SK-N-SH (cell line): ENCODE data around the gene NRF1. TPM values are rescaled to one million over a fixed set of nuclear protein-coding genes. Genes with fewer than 3 reads are reported as not detected.

Experiments
- CTCF ChIA-PET: fragments of 300-600, 350-600 bp; formaldehyde crosslinking; extraction: SDS; loops from one replicate; lab custom pipeline; 2021; lab: Yijun Ruan, JAX
- POLR2A ChIA-PET: fragments of 350-600 bp; sonication (Branson Sonifier 250); formaldehyde crosslinking; extraction: SDS; loops from one replicate; lab custom pipeline; 2020; ENCODE audit warnings: antibody characterized with exemption, inconsistent platforms; lab: Yijun Ruan, JAX
- DNase-seq: peaks from one replicate; pipeline ENCODE4 v3.0.0; 2012
- H2AFZ ChIP-seq: fragments of 200-600 bp; sonication (generic); 2 replicates; pipeline ENCODE4 v1.8.1; 2016; ENCODE audit warnings: antibody characterized with exemption, mild to moderate bottlenecking, low read depth
- H3F3A ChIP-seq: fragments of 200-600 bp; sonication (generic); replicated peaks from 2 replicates; pipeline ENCODE3; 2016; ENCODE audit warnings: antibody characterized with exemption, mild to moderate bottlenecking; ENCODE audit not compliant: insufficient read depth
- H3K27ac ChIP-seq, 2 experiments: fragments of 200-500 bp in 1 of 2; fragments of 200-600 bp in 1 of 2; sonication (Bioruptor generic) in 1 of 2; sonication (generic), shearing (Covaris generic) in 1 of 2; 2 replicates each; pipeline versions ENCODE4 v1.5.1 to v1.6.1; 2014 to 2016; ENCODE audit warnings: low read depth in 2 of 2, inconsistent platforms in 1 of 2, low read length in 1 of 2, mild to moderate bottlenecking in 1 of 2, mixed read lengths in 1 of 2
- H3K27me3 ChIP-seq: fragments of 200-600 bp; sonication (generic), shearing (Covaris generic); 2 replicates; pipeline ENCODE4 v1.6.1; 2016; ENCODE audit warnings: mixed run types; ENCODE audit not compliant: insufficient read depth
- H3K36me3 ChIP-seq, 2 experiments: fragments of 200-500 bp in 1 of 2; fragments of 200-600 bp in 1 of 2; sonication (Bioruptor generic) in 1 of 2; sonication (generic) in 1 of 2; replicated peaks in 1 of 2; 2 replicates each; pipeline versions ENCODE3 to v1.5.1; 2014 to 2016; ENCODE audit warnings: low read length in 1 of 2, mild to moderate bottlenecking in 1 of 2; ENCODE audit not compliant: insufficient read depth in 2 of 2, control insufficient read depth in 1 of 2
- H3K4me1 ChIP-seq, 2 experiments: fragments of 200-500 bp in 1 of 2; fragments of 200-600 bp in 1 of 2; sonication (Bioruptor generic) in 1 of 2; sonication (generic), shearing (Covaris generic) in 1 of 2; 2 replicates each; pipeline versions ENCODE4 v1.5.1 to v1.6.1; 2014 to 2016; ENCODE audit warnings: low read depth in 1 of 2, low read length in 1 of 2, mixed run types in 1 of 2; ENCODE audit not compliant: insufficient read depth in 2 of 2, control insufficient read depth in 1 of 2
- H3K4me2 ChIP-seq: fragments of 200-600 bp; sonication (generic), shearing (Covaris generic); 2 replicates; pipeline ENCODE4 v1.6.1; 2017; ENCODE audit warnings: mixed run types
- H3K4me3 ChIP-seq, 2 experiments: fragments of 200-500 bp in 1 of 2; fragments of 200-600 bp in 1 of 2; sonication (Bioruptor generic) in 1 of 2; sonication (generic), shearing (Covaris generic) in 1 of 2; 2 replicates each; pipeline versions ENCODE4 v1.5.1 to v1.8.1; 2014 to 2016; ENCODE audit warnings: low read depth in 2 of 2, inconsistent platforms in 1 of 2, low read length in 1 of 2, mild to moderate bottlenecking in 1 of 2, mixed read lengths in 1 of 2, moderate library complexity in 1 of 2
- H3K79me2 ChIP-seq: fragments of 200-600 bp; sonication (generic); 2 replicates; pipeline ENCODE4 v1.8.1; 2017; ENCODE audit warnings: mild to moderate bottlenecking; ENCODE audit not compliant: insufficient read depth
- H3K9ac ChIP-seq: fragments of 200-600 bp; sonication (generic); 2 replicates; pipeline ENCODE4 v1.6.1; 2017; ENCODE audit warnings: mixed run types
- H3K9me2 ChIP-seq: fragments of 200-600 bp; sonication (generic); 2 replicates; pipeline ENCODE4 v1.6.1; 2017; ENCODE audit warnings: mixed run types
- H3K9me3 ChIP-seq: fragments of 200-600 bp; sonication (generic); 2 replicates; pipeline ENCODE4 v1.6.1; 2017; ENCODE audit warnings: mixed run types, mild to moderate bottlenecking, moderate library complexity
- H4K20me1 ChIP-seq: fragments of 200-600 bp; sonication (generic); 2 replicates; pipeline ENCODE4 v1.6.1; 2017; ENCODE audit warnings: mild to moderate bottlenecking, mixed run types; ENCODE audit not compliant: insufficient read depth
- ELF1 ChIP-seq: IDR thresholded peaks from 2 replicates; pipeline ENCODE4 v1.4.0; 2012
- EP300 ChIP-seq, 2 experiments: IDR thresholded peaks; 2 replicates each; pipeline versions ENCODE4 v1.4.0 to v1.6.1; 2012; ENCODE audit warnings: borderline replicate concordance in 1 of 2, low read depth in 1 of 2, low read length in 1 of 2
- FOSL2 ChIP-seq: IDR thresholded peaks from 2 replicates; pipeline ENCODE4 v1.4.0; 2012; ENCODE audit warnings: low read depth, mild to moderate bottlenecking, moderate library complexity, borderline replicate concordance
- FOXJ3 ChIP-seq: sonication (generic); formaldehyde crosslinking; IDR thresholded peaks from 2 replicates; pipeline ENCODE4 v1.5.1; 2020; ENCODE audit warnings: mild to moderate bottlenecking, missing genetic modification reagents
- FOXM1 ChIP-seq: IDR thresholded peaks from 2 replicates; pipeline ENCODE4 v1.4.0; 2012; ENCODE audit warnings: low read depth, mild to moderate bottlenecking
- GABPA ChIP-seq: IDR thresholded peaks from 2 replicates; pipeline ENCODE4 v1.4.0; 2012; ENCODE audit warnings: low read depth, mild to moderate bottlenecking
- GATA2 ChIP-seq: sonication (generic); formaldehyde crosslinking; IDR thresholded peaks from 2 replicates; pipeline ENCODE4 v1.5.0; 2020; ENCODE audit warnings: mild to moderate bottlenecking, missing genetic modification reagents
- MEF2A ChIP-seq: IDR thresholded peaks from 2 replicates; pipeline ENCODE4 v1.4.0; 2012; ENCODE audit warnings: low read depth, borderline replicate concordance
- NFIC ChIP-seq: IDR thresholded peaks from 2 replicates; pipeline ENCODE4 v1.4.0; 2012; ENCODE audit warnings: borderline replicate concordance
- NRF1 ChIP-seq: IDR thresholded peaks from 2 replicates; pipeline ENCODE4 v1.6.1; 2012; ENCODE audit warnings: low read depth, mild to moderate bottlenecking, low read length
- POLR2AphosphoS5 ChIP-seq: IDR thresholded peaks from 2 replicates; pipeline ENCODE4 v1.6.1; 2012; ENCODE audit warnings: low read depth, low read length
- RXRA ChIP-seq: IDR thresholded peaks from 2 replicates; pipeline ENCODE4 v1.4.0; 2012; ENCODE audit warnings: low read depth, mild to moderate bottlenecking, borderline replicate concordance
- SMC3 ChIP-seq: IDR thresholded peaks from 2 replicates; pipeline ENCODE4 v1.6.1; 2012; ENCODE audit warnings: low read depth, low read length, improper control_type of control experiment
- TAF1 ChIP-seq: IDR thresholded peaks from 2 replicates; pipeline ENCODE4 v1.6.1; 2012; ENCODE audit warnings: low read depth, mild to moderate bottlenecking, low read length, moderate library complexity, borderline replicate concordance
- YY1 ChIP-seq: IDR thresholded peaks from 2 replicates; pipeline ENCODE4 v1.4.0; 2012; ENCODE audit warnings: low read depth, mild to moderate bottlenecking
- WGBS: methylation state at CpG from one replicate; pipeline ENCODE4 v1.1.6; 2017; ENCODE audit warnings: low lambda C conversion rate; 5-methylcytosine and 5-hydroxymethylcytosine counted together
- polyA plus RNA-seq, 3 experiments: library from polyadenylated mRNA; depleted of rRNA; stranded (reverse); fragments of >200 nt; gene quantifications; 2 replicates each; pipeline ENCODE4 v1.2.3, GENCODE V29; 2012
- TF ChIP-seq, protein P1 (sequence below): IDR thresholded peaks from 2 replicates; pipeline ENCODE4 v1.6.1; 2012; ENCODE audit warnings: mild to moderate bottlenecking, low read depth, low read length, moderate library complexity
- TF ChIP-seq, protein P2 (sequence below): IDR thresholded peaks from 2 replicates; pipeline ENCODE4 v1.4.0; 2012; ENCODE audit warnings: low read depth, borderline replicate concordance
- TF ChIP-seq, protein P3 (sequence below): fragments of 150-350 bp; IDR thresholded peaks from 2 replicates; pipeline ENCODE4 v1.6.1; 2017; ENCODE audit warnings: antibody characterized with exemption, low read length, low read depth, borderline replicate concordance
- TF ChIP-seq, protein P4 (sequence below): IDR thresholded peaks from 2 replicates; pipeline ENCODE4 v1.4.0; 2012; ENCODE audit warnings: low read depth
- TF ChIP-seq, protein P5 (sequence below): IDR thresholded peaks from 2 replicates; pipeline ENCODE4; 2012

The NRF1 gene
- polyA plus RNA-seq, 1 of the 3 experiments (the other 2 are of a cell fraction), result 10.9 TPM

DNA sequence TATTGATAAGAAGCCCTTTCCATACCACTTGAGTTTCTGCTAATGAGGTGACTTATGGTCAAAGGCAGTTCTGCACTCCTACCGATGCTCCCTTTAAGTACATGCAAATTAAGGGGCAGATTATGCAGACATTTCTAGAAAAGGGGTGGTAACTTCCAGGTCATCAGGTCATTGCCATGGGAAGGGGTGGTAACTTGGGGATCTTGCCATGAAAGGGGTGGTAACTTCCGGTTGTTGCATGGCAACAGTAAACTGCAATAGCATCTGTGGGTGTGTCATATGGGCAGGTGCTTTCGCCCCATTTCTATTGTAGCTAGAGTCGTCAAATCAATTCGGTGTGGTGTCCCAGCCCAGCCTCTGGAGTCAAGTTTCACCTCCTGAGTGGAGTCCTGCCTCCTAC, 190.4 kb downstream of the NRF1 start:
- CTCF ChIA-PET, result interaction anchor here (1.1 to 8.2 kb wide), 2 partner anchors 23 to 209 kb away, joined by 3 to 57 read pairs; no protein-coding TSS in a partner anchor
- Histone ChIP-seq H3K9ac (no peak overlapping the region), H3K4me2 (no peak overlapping the region), H2AFZ (no peak overlapping the region), H3K27ac (no peak overlapping the region), H3K27me3 (no peaks in the 10 kb centered on the region), H3K4me3 (no peak overlapping the region), H3K9me3 (no peaks in the 10 kb centered on the region), H3K9me2 (no peaks in the 10 kb centered on the region), H4K20me1 (no peaks in the 10 kb centered on the region), H3K36me3 (no peaks in the 10 kb centered on the region), H3F3A (peaks cover 6% of the 10 kb centered on the region), H3K4me1 (peaks cover 0 to 25% of the 10 kb centered on the region in 2 experiments; a peak in 1 of 4 replicates), H3K79me2 (no peaks in the 10 kb centered on the region)
- no peak for TF ChIP-seq FOSL2
- no peak for TF ChIP-seq EP300 (IDR thresholded peaks at IDR 0.05; ENCODE audit: borderline replicate concordance in 1 of 2, low read depth in 1 of 2, low read length in 1 of 2)
- TF ChIP-seq, protein P1, sequence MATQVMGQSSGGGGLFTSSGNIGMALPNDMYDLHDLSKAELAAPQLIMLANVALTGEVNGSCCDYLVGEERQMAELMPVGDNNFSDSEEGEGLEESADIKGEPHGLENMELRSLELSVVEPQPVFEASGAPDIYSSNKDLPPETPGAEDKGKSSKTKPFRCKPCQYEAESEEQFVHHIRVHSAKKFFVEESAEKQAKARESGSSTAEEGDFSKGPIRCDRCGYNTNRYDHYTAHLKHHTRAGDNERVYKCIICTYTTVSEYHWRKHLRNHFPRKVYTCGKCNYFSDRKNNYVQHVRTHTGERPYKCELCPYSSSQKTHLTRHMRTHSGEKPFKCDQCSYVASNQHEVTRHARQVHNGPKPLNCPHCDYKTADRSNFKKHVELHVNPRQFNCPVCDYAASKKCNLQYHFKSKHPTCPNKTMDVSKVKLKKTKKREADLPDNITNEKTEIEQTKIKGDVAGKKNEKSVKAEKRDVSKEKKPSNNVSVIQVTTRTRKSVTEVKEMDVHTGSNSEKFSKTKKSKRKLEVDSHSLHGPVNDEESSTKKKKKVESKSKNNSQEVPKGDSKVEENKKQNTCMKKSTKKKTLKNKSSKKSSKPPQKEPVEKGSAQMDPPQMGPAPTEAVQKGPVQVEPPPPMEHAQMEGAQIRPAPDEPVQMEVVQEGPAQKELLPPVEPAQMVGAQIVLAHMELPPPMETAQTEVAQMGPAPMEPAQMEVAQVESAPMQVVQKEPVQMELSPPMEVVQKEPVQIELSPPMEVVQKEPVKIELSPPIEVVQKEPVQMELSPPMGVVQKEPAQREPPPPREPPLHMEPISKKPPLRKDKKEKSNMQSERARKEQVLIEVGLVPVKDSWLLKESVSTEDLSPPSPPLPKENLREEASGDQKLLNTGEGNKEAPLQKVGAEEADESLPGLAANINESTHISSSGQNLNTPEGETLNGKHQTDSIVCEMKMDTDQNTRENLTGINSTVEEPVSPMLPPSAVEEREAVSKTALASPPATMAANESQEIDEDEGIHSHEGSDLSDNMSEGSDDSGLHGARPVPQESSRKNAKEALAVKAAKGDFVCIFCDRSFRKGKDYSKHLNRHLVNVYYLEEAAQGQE, result no peak
- no peak for TF ChIP-seq RXRA
- TF ChIP-seq GATA2, result no peak
- no peak for TF ChIP-seq NRF1
- TF ChIP-seq, protein P2, sequence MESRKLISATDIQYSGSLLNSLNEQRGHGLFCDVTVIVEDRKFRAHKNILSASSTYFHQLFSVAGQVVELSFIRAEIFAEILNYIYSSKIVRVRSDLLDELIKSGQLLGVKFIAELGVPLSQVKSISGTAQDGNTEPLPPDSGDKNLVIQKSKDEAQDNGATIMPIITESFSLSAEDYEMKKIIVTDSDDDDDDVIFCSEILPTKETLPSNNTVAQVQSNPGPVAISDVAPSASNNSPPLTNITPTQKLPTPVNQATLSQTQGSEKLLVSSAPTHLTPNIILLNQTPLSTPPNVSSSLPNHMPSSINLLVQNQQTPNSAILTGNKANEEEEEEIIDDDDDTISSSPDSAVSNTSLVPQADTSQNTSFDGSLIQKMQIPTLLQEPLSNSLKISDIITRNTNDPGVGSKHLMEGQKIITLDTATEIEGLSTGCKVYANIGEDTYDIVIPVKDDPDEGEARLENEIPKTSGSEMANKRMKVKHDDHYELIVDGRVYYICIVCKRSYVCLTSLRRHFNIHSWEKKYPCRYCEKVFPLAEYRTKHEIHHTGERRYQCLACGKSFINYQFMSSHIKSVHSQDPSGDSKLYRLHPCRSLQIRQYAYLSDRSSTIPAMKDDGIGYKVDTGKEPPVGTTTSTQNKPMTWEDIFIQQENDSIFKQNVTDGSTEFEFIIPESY, result no peak
- no peak for TF ChIP-seq MEF2A
- no peak for TF ChIP-seq GABPA
- no peak for TF ChIP-seq SMC3
- TF ChIP-seq, protein P3, sequence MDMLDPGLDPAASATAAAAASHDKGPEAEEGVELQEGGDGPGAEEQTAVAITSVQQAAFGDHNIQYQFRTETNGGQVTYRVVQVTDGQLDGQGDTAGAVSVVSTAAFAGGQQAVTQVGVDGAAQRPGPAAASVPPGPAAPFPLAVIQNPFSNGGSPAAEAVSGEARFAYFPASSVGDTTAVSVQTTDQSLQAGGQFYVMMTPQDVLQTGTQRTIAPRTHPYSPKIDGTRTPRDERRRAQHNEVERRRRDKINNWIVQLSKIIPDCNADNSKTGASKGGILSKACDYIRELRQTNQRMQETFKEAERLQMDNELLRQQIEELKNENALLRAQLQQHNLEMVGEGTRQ, result no peak
- no peak for TF ChIP-seq TAF1
- TF ChIP-seq, protein P4, sequence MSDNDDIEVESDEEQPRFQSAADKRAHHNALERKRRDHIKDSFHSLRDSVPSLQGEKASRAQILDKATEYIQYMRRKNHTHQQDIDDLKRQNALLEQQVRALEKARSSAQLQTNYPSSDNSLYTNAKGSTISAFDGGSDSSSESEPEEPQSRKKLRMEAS, result no peak
- TF ChIP-seq, protein P5, sequence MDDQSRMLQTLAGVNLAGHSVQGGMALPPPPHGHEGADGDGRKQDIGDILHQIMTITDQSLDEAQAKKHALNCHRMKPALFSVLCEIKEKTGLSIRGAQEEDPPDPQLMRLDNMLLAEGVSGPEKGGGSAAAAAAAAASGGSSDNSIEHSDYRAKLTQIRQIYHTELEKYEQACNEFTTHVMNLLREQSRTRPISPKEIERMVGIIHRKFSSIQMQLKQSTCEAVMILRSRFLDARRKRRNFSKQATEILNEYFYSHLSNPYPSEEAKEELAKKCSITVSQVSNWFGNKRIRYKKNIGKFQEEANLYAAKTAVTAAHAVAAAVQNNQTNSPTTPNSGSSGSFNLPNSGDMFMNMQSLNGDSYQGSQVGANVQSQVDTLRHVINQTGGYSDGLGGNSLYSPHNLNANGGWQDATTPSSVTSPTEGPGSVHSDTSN, result no peak
- no peak for TF ChIP-seq ELF1
- no peak for TF ChIP-seq YY1
- no peak for TF ChIP-seq FOXM1
- no peak for TF ChIP-seq NFIC
- no peak for TF ChIP-seq POLR2AphosphoS5
- no peak for TF ChIP-seq FOXJ3 (CRISPR knock-in tag)
- POLR2A ChIA-PET, result no interaction called here
- 89% methylated on average over 5 of the region's 5 CpGs for WGBS
- DNase-seq, result no peak
